ENCODE results near the gene METAP1D. TPM values are rescaled to one million over a fixed set of nuclear protein-coding genes. Genes with fewer than 3 reads are reported as not detected.

METAP1D gene
- 3.5 and 4.8 TPM in 2 replicates for total RNA-seq

GRCh38 chr2:171999604-172000469, at the start of gene METAP1D:
Gene METAP1D, plus strand, starts transcription at chr2:171999953. Its CDS starts 17 bp downstream, at chr2:171999970.

GRCh38 chr2:172085460-172086159, 85.9 kb downstream of the METAP1D start, which contains the start of gene DLX1:
Gene DLX1, plus strand, starts transcription at chr2:172085507. Its CDS starts 171 bp downstream, at chr2:172085678.

GRCh38 chr2:172102391-172103359, 102.9 kb downstream of the METAP1D start, which contains the start of gene DLX2:
Gene DLX2, minus strand, starts transcription at chr2:172102900. Its CDS starts 362 bp downstream, at chr2:172102538.

Other genes starting within 250 kb of the METAP1D start
- 16.3 and 17.1 TPM in 2 replicates for gene SLC25A12, start 105.7 kb upstream of the METAP1D start, total RNA-seq
- gene HAT1, start 77.5 kb upstream of the METAP1D start, total RNA-seq = 48.6 and 50.1 TPM in 2 replicates
- not detected in 2 replicates for gene DLX1, start 85.6 kb downstream of the METAP1D start, total RNA-seq
- gene DLX2, start 102.9 kb downstream of the METAP1D start, total RNA-seq = not detected in 2 replicates